GM18526 (cell line): Measurements from ENCODE around the gene CDSN.

ENCODE experiments used
- POLR2A ChIP-seq: IDR thresholded peaks from 3 replicates; pipeline ENCODE4 v1.6.1; 2011; ENCODE audit not compliant: insufficient read length; ENCODE audit errors: extremely low read depth

CDSN gene

DNA sequence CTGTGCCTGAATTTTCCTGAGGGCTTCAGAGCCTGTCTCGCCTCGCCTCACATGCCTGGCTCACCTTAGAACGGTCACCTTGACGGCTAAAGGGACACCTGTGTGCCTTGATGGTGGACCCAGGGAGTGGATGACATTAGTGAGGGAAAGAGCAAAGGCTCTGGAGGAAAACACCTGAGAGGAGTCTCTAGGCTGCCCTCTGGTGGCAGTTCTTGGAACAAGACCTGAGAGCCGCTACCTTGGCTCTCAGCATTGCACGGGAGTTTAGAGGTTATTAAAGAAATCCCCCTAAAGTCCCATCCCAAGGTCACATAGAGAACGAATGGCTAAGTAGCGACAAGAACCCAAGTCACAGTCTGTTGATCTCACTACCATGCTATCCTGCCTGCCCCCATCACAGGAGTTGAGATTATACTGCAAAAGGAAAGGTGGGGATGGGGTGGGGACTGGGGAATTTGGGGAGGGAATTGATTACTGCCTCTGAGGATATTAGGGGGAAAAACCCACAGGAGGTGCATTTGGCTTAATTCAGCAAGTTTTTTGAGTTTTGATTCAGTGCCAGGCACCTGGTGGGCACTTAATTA lies 7.9 kb upstream of the CDSN start:
- no peak for TF ChIP-seq POLR2A

DNA sequence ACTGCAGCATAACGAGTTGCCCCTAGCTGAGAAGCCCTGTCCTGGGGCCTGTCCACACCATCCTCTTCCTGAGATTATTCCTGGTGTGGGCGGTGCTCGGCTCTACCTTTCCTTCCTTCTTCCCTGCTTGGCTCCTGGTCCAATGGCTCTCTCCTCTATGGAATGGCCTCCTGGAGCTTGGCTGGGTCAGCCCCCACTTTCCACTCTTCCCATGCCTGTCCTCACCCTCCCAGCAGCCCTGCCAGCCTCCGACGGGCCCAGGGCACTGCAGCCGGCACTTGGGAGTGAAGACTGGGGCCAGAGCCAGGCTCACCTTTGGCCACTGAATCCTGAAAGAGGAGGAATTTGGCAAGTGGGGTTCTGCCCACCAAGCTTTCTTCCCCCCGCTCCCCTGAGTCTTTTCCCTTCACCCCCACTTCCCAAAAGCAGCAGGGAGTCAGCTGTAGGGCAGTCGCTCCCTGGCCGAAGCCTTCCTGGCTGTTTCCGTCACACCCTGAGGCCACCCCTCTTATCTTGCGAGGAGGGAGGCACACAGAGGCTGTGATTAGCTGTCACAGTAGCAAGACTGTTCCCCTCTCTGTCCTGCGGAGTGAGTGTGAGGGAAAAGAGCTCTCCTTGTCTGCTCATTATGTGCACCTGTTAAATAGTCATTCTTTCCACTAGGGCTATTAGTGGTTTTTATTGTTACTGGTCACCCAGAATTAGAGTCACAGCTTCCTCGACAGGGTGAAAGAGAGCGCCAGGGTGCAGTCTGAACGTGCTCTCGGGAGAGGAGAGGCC lies 6.3 kb upstream of the CDSN start:
- TF ChIP-seq POLR2A: no peak

DNA sequence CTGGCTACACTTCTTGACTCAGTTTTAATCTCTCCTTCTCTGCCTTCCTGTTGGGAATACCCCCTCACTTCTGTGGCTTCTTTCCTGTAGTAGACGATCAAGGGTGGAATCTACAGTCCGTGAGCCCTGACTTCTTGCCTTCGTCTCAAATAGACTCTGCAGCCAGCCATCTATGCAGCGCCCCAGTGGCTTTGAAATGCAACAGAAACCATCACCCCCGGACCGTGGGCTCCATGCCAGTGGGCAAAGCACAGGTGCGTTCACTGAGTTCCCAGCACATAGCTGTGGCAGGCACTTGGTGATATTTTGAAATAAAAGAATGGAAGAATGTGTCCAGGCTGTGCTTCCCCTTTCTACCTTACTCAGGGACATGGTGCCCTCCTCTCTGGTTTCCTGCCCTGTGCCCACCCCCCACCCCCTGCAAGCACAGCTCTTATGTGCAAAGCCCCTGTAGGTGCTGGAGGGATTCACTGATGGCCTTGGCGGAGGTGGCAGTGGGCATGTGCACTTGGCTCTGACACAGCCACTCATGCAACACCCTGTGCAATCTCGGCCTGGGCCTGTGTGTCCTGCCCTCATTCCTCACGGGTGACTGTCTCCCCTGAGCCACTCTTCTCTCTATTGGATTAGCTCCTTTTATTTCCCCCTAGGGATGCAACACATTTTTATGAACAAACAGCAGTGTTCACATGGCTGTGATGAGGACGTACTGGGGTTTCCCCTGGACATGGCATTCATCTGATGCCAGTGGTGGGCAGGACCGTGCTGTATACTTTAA lies 5.5 kb upstream of the CDSN start:
- no peak for TF ChIP-seq POLR2A

DNA sequence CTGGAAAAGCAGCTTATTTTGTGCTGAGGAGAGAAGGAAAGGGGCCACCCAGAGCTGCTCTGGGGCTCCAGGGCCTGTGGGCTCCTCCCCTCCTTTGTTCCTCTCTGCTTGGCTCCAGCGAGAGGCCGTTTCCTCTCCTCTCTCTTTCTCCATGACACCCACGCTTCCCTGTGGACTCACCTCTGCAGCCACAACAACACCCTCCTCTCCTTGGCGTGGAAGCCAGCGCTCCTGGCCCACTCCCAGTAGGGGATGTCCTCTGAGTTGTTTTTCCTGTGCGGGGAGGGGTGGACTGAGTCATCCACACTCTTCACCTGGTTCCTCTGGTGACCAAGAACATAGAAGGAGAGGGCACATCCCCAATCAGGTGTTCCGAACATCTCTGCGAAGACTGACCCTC lies 4.9 kb upstream of the CDSN start:
- TF ChIP-seq POLR2A: no peak

DNA sequence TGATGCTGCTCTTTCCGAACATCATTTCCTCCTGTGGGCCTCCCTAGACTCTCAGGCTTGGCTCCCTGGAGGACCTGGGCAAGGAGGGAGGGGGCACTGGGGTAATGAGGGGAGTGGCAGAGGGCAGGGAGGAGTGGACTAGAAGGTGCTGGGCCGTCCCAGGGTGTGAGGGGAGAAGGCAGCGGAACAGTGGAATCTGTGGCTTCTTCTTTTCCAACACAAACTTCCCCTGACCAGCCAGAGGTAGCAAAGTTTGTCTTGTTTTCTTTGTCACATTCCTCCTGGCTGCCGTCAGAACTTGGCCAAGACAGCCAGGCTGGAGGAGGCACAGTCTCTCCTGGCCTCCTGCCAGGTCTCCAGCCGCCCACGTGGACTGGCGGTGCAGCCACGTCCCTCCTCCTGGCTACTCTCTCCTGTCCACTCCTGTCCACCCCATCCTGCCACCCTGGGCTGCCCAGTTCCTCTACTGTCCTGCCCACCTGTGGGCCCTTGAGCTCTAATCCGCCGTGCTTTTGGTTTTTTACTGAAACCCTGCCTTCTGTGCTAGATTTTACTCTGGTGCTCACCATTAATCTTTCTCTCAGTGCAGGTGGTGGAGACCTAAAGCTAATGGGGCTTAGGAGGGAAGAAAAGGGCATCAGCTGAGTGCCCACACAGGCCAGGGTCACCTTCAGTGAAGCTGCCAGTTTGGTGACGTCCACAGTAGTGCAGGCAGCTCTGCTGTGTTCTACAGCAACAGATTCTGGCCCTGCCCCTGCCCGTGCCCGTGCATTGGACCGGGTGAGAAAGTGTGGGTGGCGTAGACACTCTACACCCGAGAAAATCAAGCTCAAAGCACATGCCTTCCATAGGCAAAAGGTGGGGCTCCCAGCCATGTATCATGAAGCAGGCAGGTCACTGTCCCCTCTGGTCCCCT lies 2.8 kb upstream of the CDSN start:
- TF ChIP-seq POLR2A: no peak

DNA sequence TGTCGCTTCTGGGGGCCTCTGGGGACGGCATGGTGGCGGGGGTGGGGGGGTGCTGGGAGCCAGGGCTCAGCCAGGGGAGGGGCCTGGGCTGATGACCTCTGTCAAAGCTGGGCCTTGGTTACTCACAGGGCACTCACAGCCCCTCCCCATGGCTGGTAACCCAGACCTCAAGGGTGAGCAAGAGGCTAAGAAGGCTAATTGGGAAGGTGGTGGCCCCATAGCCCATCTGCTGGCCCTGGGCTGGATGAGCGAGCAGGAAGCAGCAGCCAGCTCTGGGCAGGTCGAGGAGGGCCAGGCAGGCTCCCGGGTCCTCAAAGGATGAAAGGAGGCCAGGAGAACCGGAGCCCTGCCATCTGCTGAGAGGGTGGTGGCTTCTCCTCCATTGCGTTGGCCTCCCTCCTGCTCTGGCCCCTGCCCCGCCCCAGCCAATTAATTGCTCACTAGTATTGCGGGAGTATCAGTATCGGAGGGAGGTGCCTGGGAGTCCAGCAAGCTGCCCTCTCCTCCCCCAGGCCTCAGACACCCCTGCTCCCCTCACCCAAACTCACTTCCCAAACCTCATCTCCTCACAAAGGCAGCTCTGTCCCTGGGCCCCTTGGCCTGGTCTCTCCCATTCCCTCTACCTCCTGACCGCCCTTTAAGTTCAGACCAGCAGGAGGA lies 1.0 kb upstream of the CDSN start:
- no peak for TF ChIP-seq POLR2A

DNA sequence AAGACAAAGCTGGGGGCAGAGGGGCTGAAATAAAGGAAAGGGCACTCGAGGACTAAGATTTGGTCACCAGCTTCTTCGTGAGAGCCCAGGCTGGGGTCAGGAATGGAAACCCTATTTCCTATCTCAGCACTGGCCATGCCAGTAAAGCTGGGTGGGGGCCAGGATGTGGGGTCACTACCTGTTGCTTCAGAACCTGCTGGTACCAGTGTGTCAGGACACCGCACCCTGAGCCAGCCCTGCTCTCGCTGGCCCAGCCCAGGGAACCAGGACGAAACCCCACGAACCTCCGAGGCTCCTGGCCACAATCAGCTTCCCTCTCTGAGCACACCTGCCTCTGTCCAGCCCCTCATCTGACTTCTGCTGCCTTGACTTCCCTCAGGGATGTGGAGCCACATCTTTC lies 2.1 kb downstream of the CDSN start:
- TF ChIP-seq POLR2A: no peak

DNA sequence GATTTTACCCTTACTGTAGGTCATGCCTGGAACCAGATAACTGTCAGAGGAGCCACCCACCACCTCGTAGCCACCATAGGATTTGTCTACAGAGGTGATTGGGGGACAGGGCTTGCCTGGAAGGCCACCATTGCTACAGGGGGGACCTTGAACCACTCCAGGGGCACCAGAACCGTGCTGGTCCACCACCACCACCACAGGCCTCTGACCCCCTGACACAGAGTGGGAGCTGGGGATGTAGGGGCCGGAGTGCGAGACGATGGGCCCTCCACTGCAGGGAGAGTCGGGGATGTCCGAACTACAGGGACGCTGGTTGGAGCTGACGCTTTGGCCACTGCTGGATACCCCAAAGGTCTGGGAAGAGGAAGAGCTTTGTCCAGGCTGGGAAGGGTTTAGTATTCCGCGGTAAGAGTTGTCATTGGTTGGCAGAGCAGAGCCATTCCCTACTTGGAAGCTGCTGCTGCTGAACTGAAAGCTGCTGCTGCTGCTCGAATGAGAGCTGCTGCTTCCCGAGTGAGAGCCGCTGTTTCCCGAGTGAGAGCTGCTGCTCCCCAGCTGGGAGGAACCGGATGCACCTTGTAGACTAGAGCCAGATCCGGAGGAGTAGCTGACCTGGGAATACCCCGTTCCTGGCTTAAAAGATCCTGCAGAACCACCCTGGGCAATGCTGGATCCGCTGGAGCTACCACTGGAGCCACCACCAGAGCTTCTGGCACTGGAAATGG lies 3.4 kb downstream of the CDSN start:
- no peak for TF ChIP-seq POLR2A

DNA sequence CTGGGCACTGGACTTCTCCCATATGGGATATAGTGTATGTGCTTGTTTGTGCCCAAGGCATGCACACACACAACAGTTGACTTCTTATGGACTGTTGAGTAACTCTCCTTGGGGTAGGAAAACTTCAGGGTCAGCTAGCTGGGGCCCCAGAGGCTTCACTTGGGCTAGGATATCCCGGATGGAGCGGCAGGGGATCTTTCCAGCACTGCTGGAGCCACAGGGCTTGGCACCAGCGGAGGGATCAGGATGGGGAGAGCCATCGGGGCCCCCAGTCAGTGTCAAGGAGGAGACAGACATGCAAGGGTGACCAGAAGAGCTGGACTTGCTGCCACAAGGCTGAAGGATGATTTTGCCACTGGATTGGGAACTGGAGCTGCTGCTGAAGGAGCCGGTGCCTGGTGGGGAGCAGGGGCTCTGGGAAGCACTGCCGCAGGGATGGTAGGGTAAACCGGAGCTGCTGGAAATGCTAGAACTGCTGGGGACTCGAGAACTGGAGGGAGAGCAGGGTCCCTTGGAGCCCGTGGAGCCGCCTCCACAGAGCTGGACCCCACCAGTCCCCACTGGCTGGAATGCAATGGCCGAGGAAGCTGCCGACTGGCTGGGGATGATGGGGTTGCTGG lies 4.2 kb downstream of the CDSN start:
- no peak for TF ChIP-seq POLR2A

DNA sequence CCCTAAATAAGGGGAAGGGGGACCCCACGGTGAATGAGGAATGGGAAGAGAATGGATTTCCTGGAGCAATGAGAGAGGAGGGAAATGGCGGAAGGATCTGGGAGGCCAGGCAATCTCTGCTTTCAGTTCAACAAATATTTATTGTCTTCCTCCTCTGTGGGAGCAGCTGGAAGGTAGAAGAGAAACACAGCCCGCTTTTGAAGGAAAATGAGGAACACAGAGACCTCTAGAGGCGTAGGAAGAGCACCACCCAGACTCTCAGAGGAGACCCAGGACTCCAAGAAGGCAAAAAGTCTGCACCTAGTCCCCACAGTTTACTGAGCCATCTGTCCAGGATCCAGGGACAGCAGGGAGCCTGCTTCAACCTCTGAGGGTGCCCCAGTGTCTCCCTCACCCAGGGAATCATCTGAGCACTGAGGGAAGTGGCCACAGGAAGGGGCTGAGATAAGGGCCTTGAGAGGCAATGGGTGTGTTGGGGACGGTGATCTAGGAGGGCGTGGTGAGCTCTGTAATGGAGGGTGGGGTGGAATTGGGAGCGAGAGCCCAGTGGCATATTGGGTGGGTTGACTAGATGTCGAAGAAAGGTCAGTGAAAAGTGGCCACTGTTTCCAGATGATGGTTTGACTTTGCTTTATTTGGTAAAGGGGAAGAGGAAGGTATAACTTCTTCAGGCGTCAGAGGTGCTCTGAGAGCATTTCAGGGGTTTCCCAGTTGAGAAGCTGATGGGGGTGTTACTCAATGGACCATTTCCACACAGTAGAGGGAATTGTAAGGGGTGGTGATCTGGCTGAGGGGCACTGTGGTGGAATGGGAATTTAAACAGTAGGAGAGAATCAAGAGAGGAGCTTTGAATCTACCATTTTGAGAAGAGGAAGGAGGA lies 5.0 kb downstream of the CDSN start:
- no peak for TF ChIP-seq POLR2A

DNA sequence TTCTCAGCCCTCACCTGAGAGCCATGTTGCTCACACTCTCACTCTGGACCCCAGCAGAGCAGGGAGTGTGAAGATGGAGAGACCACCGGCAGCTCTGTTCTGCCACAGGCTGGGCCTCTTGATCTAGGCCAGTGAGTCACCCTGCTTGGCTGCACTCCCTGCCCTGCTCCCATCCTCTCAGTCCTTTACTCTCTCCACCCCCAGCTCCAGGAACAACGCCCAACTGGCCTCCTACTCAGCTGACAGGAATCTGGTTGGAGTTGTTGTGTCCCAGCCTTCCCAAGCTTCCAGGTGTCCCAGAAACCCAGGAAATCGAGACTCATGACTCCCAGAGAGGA lies 5.7 kb downstream of the CDSN start, which contains the start of gene PSORS1C1:
TSS of gene PSORS1C1 (plus strand) at position 260 of the 338 bp plus-strand sequence. CDS start 14,833 bp downstream, outside the sequence.
- no peak for TF ChIP-seq POLR2A

DNA sequence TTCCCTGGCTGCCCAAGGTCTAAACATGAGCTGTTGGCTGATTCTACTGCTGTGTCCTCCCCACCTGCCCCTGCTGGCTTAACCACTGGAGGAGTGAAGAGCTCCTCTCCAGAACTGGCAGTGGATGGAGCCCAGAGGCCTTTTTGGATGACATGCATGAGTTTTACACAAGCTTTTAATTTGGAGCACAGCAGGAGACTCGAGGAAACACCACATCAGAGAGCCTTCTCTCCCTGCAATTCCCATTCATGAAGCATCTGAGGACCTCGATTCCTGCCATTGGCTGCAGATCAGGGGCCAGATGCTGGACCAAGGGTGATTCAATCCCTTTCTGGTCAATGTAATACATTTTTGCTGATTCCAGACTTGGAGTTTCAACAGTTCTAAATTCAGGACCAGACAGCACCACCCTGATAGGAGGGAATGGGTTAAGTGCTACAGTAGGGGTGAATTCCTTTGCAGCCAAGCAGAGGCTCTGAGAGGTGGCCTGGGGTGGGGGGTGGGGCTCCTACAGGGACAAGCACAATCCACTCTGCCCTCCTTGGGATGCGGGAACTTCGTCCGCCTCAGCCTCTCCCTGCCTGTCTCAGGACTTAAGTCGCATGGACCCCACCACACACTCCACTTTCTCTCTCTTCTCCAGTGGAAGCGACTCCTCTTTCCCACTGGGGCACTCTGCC lies 6.2 kb downstream of the CDSN start:
- no peak for TF ChIP-seq POLR2A
